GM19395 (cell line): ENCODE measurements around the gene NRG2.

Experiments used
- ATAC-seq: cut with Tn5 transposase; IDR thresholded peaks from one replicate; pipeline ENCODE4 v1.9.1; 2021; ENCODE audit warnings: mild to moderate bottlenecking, moderate library complexity; ENCODE audit not compliant: unreplicated experiment

The NRG2 gene

DNA sequence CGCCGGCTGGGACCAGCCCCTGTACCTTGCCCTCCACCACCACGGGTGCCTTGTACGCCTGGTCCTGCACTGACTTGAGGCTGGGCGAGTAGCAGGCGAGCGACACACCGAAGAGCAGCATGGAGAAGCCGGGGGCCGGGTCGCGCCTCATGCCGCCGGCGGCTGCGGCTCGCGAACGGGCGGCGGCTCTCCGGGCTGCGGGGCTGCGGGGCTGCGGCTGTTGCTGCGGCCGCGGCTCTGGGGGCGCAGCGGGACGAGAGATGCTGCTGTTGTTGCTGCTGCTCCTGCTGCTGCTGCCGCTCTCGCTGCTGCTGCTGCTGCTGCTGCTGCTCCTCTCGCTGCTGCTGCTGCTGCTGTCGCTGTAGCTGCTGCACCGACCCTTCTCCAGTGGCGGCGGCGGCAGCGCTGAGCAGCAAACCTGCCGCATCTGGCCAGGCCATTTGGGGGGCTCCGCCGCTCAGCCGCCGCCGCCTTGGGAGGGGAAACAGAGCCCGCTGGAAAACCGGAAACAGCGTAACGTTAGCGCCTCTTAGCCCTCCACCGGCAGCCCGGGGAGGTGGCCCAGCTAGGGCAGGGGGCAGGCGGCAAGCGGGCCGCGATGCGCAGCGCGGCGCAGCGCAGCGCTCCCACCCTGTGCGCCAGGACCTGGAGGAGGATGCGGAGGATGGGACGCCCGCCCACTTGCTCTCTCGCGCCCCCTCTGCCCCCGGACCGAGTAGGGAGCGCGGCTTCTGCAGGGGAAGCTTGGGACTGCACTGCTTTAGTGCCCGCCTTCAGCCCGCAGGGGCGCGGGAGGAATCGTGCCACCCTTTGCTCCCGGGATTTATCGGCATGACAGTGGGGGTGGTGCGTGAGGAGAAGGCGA lies at the start of gene NRG2:
Gene NRG2, minus strand, starts transcription at position 657 of the 865 bp plus-strand sequence.
- ATAC-seq, result peak; percentile 75

DNA sequence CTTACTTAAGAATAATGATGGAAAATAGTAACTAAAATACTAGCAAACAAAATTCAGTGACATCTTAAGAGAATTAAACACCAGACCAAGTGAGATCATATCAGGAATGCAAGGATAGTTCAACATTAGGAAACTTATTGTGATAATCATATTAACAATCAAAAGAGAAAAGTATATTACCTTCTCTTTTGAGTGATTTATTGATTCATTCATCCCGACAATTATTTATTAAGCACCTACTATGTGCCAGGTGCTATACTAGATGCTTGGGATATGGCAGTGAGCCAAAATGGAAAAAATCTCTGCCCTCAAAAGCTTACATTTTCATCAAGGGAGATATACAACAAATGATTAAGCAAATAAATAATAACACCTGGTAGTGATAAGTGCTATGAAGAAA lies 47.2 kb upstream of the NRG2 start:
- ATAC-seq, result no peak

DNA sequence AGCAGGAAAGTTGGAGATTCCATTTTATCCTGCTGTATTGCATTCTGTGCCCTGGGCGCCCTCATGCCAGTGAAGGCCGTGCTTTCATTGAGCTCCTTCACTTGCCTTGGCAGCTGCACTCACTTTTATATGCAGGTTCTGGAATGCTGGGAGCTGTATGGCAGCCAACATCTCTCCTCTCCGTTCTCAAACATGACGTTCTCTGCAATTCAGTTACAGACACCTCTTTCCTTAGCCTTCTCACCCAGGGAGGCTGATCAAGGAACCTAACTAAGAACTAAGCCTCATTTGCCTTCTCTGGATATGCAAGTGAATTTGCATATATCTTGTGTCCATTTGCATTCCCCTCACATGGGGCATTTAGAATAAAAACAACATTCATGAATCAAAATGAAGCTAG lies 41.4 kb upstream of the NRG2 start:
- ATAC-seq, result no peak

DNA sequence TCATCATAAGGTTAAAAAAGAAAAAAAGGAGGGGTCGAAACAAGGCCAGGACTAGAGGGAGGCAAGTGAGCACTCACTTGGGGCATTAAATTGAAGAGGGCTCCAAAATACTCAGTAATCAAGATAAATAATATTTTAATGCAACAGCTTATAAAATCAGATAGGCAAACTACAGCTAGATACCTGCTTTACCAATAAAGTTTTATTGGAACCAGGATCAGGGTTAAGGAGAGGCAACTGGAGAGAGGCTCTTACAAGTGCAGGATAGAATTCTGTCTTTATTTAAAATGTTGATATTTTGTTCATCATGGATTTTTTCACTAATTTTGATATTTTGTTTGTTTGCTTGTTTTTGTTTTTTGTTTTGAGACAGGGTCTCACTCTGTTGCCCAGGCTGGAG lies 40.6 kb upstream of the NRG2 start:
- no peak for ATAC-seq

DNA sequence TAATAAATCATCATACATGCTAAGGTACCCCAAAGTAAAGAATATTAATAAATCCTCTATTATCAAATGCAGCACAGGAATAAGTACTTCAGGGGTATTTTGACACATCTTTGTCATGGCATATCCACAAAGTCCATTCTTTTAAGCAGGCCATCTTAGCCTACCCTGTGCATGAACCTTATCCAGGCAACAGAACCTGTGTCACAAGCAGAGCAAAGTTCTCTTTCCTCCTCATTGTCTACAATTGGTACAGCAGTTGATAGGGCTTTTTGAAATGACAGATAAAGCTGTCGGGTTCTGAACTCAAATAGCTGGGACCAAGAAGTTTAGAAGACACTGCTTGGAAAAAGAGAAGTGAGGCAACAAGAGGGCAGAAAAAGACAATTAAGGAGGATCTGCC lies 40.0 kb upstream of the NRG2 start:
- ATAC-seq, result no peak

DNA sequence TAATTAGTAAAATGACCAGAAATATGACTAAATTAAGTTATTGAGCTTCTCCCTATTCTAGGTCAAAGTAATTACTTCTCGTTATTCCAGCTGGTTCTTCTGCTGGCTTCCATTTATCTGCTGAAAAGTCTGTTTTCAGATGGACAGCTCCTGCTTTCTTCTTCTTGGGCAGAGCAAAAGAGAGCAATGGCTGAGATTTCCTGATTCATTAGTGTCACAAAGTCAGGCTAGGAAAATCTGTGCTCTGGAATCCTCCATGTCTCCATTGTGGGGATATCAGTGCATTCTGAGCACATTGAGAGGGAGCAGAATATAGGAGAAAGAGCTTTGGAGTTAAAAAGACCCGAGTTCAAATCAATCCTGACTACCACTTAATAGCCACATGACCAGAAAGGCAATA lies 33.7 kb upstream of the NRG2 start:
- no peak for ATAC-seq

DNA sequence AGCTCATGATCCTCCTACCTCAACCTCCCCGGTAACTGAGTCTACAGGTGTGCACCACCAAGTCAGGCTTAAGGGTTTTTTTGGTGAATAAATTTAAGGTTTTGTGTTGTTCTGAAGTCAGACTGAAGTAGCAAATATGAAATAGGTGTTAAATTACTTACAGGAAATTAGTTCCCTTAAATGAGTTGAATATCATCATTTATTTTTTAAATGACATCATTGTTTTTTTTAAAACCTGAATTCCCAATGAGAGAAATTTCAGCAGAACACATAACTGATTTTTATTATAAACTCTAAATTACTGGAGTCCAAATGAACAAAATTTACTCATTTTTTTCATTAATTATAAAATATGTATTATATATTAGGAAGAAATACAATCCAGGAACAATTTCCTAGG lies 33.0 kb upstream of the NRG2 start:
- no peak for ATAC-seq

DNA sequence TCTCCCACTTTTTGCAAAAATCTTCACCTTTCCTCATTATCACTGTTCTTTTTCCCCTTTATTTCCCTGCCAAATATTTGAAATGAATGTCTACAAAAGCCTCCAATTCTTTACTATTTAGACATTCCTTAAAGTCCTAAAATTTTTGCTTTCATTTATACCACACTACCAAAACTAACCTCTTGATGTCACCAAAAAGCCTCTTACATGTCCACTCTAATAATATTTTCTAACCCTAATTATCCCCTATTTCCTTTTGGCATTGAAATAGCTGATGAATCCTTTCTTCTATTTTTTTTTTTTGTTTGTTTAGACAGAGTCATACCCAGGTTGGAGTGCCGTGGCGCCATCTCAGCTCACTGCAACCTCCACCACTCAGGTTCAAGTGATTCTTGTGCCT lies 32.3 kb upstream of the NRG2 start:
- ATAC-seq, result no peak

DNA sequence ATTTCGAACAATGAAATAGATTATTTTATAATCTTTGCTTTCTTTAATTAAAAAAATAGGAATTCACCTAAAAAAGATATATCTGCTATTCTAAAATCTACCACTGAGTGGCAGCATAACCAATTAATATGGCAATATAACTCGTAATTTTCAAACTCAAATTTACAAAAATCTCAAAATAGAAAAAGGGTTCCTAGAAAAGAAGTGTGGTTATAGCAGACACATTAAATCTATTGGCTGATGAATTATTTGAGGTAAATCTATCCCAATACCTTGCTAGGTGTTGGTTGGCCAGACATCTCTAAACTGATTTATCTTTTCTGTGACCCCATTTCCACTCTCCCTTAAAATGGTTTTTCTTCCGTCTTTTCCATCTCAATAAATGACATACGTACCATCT lies 30.2 kb upstream of the NRG2 start:
- no peak for ATAC-seq

DNA sequence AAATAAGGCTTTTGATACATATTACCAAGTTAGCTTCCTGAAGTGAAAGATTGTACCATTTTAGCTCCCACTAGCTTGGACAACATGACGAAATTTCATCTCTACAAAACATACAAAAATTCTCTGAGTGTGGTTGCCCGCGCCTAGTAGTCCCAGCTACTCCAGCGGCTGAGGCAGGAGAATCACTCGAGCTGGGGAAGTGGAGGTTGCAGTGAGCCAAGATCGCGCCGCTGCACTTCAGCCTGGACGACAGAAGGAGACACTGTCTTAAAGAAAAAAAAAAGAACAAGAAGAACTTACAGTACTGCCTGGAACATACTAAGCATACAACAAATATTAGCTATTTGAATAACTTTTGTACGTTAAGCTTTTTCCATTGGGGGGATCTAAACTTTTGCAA lies 29.7 kb upstream of the NRG2 start:
- no peak for ATAC-seq

DNA sequence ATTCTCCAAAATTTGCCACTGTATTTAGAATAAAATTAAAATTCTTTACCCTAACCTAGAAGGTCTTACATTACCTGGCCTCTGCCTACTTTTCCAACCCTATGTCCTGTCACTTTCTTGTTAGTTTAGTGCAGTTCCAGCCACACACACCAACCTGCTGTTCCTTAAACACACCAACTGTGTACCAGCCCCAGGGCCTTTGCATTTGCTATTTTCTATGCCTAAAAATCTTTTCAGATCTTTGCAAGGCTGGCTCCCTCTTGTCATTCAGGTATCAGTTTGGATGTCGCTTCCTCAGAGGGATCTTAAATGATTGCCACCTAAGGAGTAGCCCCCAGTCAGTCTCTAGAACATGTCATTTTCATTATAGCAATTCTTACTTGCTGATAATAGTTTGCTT lies 17.7 kb upstream of the NRG2 start:
- ATAC-seq, result no peak

DNA sequence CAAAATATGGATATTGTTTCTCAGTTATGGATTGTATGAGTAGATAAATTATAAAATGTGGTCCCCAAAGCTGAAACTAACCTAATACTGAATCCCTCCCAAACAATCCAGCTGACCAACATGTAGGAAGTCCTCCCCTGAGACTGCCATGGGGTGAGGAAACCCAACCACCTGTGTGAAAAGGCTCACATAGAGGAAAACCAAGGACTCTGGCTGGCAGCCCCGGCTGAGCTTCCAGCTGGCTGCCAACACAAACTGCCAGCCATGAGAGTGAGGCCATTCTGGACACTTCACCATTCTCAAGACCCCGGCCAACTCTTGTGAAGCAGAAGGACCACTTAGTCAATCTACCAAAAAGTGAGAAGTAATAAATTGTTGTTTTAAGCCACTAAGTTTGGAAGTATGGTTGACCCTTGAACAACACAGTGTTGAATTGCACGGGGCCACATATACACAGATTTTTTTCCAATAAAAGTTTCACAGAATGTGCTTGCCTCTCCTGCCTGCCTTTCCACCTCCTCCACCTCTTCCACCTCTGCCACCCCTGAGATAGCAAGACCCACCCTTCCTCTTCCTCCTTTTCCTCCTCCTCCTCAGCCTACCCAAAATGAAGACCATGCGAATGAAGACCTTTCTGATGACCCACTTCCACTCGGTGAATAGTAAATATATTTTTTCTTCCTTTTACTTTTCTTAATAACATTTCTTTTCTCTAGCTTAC lies 15.3 kb upstream of the NRG2 start:
- ATAC-seq, result no peak

DNA sequence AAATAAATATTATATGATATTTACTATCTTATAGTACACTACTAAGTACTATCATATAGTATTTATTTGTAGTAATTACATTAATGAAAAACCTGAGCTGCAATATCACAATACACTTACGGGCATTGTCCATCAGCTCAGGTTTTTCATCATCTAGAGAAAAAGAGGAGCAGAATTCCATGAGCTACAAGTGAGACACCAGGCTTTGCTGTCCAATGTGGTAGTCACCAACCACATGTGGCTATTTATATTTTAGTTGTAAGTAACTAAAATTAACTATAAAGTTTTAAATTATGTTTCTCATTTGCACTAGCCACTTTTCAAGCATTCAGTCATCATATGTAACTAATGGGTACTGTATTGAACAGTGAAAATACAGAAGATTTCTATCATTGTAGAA lies 13.8 kb upstream of the NRG2 start:
- ATAC-seq, result no peak

DNA sequence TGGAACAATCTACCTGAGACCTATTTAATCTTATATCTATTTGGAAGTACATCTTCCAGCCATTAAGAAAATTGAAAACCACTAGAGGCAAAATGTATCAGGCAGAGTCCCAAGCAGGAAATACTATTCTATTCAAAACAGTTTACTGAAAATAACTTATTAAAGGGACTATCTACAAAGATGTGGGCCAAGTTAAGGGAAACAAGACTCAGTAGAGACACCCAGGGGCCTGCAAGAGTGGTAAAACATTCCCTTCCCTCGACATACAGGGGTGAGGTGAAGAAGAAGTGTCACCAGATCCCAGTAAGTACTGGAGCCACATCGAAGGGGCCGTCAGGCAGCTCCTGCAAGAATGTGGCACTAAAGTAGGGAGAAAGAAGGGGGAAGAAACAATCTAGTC lies 12.1 kb upstream of the NRG2 start:
- ATAC-seq, result no peak

DNA sequence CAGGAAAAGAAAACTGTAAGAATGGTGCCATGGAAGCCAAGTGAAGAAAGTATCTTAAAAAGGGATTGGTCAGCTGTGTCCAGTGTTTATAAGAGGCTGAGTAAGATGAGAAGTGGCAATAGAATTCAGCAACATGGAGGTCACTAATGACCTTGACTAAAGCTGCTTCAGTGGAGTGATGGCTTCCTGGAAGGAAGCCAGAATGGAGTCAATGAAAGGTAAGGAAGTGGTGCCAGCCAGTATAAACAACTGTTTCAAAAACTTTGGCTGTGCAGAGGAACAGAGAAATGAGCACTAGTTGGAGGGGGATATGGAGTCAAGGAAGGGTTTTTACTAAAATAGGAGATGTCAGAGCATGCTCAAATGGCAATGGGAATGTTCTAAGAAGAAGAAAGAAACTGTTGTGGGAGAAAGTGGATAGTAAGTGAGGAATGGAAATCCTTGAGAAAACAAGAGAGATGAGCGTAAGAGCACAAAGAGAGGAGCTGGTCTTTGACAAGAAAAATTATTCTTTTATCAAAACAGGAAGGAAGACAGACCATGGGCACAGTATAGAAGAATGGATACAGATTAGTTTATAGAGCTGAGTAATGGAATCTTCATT lies 11.1 kb upstream of the NRG2 start:
- no peak for ATAC-seq

DNA sequence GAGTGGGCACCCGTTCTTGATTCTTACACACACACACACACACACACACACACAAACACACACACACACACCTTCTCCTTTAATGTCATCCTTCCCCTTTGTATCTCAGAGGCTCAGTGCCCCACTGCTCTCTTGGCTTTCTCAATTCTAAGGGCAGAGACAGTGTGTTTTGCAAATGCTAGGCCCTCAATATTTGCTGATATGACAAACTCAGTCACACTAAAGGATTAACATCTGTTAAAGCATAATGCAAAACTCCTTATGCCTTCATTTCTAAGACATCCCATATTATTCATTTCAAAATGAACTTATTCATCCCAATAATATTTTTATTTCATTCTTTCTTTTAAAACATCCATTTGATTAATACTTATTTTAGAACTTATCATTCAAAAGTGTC lies 8.9 kb upstream of the NRG2 start:
- no peak for ATAC-seq

DNA sequence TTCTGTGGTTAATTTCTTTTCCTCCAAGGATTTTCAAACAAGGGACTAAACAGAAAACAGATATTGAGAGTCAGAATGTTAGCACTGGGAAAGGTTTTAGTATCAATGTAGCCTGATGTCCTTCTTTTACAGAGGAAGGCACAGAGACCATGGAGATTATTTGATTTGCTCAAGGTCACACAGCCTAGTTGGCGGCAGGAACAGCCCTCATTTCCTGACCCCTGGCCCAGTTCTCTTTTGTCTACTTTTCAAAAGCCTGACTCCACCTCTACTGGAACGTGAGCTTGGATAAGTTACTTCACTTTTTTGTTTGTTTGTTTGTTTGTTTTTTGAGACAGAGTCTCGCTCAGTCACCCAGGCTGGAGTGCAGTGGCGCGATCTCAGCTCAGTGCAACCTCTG lies 6.6 kb upstream of the NRG2 start:
- no peak for ATAC-seq

DNA sequence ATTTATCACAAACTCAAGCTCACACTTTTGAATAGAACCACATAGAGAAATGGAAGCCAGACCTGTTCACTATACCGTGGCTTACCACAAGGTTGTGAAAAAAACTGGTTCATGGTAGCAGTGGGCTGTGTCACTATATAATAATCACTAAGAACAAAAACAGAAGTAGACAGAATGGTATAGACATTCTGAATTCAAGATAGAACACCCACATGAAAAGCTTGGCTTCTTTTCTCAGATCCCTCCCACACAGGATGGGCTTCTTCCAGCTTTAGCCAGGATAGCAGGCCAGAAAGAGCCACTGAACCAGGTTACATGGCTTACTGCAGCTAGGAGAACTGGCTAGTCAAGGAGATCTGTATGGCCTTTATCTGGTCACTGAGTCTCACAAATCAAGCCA lies 6.1 kb upstream of the NRG2 start:
- no peak for ATAC-seq

DNA sequence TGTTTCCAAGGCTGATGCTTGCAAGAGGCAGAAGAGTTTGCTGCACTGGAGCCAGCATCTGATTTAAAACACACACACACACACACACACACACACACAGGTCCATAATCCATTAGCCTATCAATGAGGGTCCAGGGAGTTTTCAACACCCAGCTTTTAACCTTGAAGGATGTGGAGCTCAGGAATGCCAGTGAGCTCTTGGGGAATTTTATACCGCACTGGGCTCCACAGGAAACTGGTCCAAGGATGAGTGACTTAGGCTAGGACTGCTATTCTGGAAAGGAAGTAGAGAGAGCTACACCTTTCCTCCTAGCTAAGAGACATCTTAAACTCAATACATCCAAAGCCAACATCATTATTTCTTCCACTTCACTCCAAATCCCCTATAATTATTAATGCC lies 942 bp upstream of the NRG2 start:
- no peak for ATAC-seq

DNA sequence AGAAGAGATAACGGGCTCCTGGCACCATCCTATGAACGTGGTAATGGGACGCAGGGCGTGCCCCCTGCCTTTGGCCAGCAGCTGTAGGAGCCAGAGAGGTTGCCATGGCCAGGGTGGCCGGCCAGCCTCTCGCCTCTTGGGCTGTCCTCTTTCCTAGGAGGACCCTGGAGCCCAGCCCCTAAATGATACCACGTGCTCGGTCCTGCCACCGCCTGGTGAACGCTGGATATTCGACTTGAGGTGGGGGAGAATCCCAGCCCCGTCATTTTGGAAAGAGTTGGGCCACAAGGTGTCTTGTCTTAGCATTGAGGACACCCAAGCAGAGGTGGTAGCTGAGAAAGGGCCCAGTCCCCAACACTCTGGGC lies 391 bp upstream of the NRG2 start:
- peak; percentile 25 for ATAC-seq

DNA sequence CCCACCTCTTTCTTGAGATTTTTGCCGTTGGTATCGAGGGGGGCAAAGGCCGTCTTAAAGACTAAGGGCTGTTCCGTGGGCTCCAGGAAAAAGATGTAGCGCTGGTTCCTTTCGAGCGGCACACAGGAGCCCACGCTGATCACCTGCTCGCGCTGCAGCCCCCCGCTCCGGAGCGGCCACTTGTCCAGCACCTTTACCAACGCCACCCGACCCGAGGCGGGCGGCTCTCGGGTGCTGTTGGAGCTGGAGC lies 781 bp downstream of the NRG2 start:
- no peak for ATAC-seq
